Measurements from ENCODE around the gene GATM. TPM values are rescaled to one million over a fixed set of nuclear protein-coding genes. Genes with fewer than 3 reads are reported as not detected.

GATM gene
- total and polyA plus RNA-seq, 2 of the 4 experiments (the other 2 are of a cell fraction) = 0.10 to 0.18 TPM

GRCh38 chr15:45337224-45337623 lies 41.1 kb downstream of the GATM start:
- dilution Hi-C loops (cut with HindIII; ENCODE audit: low sequenced_read_pairs, unreplicated experiment) = no loop called here
- Histone ChIP-seq H3K14ac (replicated peaks; ENCODE audit: low read depth, low read length) (no peak overlapping the region), H3K27ac (ENCODE audit: insufficient read depth, low read length) (no peak overlapping the region), H3K79me1 (ENCODE audit: low read depth in 1 of 2, low read length in 2 of 2) (no peaks in the 10 kb centered on the region), H3K4me2 (ENCODE audit: low read depth, low read length) (no peak overlapping the region), H3K9me3 (ENCODE audit: control insufficient read depth, insufficient read depth, low read length) (no peaks in the 10 kb centered on the region), H2BK5ac (ENCODE audit: low read depth, low read length, poor library complexity, severe bottlenecking) (no peak overlapping the region), H2BK15ac (ENCODE audit: low read depth, low read length) (no peak overlapping the region), H3K56ac (ENCODE audit: extremely low read depth, insufficient read depth, low read length) (no peak overlapping the region), H2BK20ac (ENCODE audit: low read depth, low read length) (no peak overlapping the region), H3K9ac (ENCODE audit: low read depth, low read length) (no peak overlapping the region), H2AFZ (replicated peaks; ENCODE audit: low read length, poor library complexity) (no peak overlapping the region), H2BK120ac (ENCODE audit: low read depth, low read length) (no peak overlapping the region), H2AK9ac (replicated peaks; ENCODE audit: low read depth, low read length, poor library complexity) (no peak overlapping the region), H3K9me1 (ENCODE audit: insufficient read depth, low read length) (no peaks in the 10 kb centered on the region), H4K91ac (ENCODE audit: insufficient read depth, low read depth, low read length) (no peak overlapping the region), H4K20me1 (ENCODE audit: insufficient read depth, low read length) (no peaks in the 10 kb centered on the region), H4K5ac (ENCODE audit: low read depth, low read length) (no peak overlapping the region), H4K8ac (ENCODE audit: low read depth in 2 of 2, low read length in 2 of 2) (no peak overlapping the region), H2AK5ac (ENCODE audit: low read depth, low read length) (no peak overlapping the region), H3K4me3 (ENCODE audit: insufficient read depth, low read depth, low read length) (no peak overlapping the region), H3K36me3 (ENCODE audit: control insufficient read depth, insufficient read depth, low read length) (no peaks in the 10 kb centered on the region), H3K23ac (ENCODE audit: low read depth, low read length) (no peak overlapping the region), H3K4ac (ENCODE audit: low read depth, low read length) (no peak overlapping the region), H3K27me3 (ENCODE audit: control insufficient read depth, insufficient read depth, low read length) (no peaks in the 10 kb centered on the region; the same call in 1 of the 2 replicates), H3K18ac (ENCODE audit: low read depth, low read length) (no peak overlapping the region), H3K4me1 (ENCODE audit: control insufficient read depth, insufficient read depth, low read length) (no peaks in the 10 kb centered on the region)
- intact Hi-C loops (cut with micrococcal nuclease) = no loop called here
- no TSS peak for BruUV-seq (replicated peaks)
- DNase-seq = no peak
- in situ Hi-C loops (cut with MboI; ENCODE audit: low sequenced_read_pairs) = no loop called here
- no peak for ATAC-seq (ENCODE audit: low read depth)
- ChIA-PET CTCF (no interaction called here), POLR2A (ENCODE audit: unreplicated experiment) (no interaction called here)
- WGBS, 2 experiments (ENCODE audit: extremely low coverage in 2 of 2, insufficient read length in 1 of 2) = no CpG with 5 or more reads among the region's 1 CpG
- TF ChIP-seq RAD21 (IDR thresholded peaks at IDR 0.05; ENCODE audit: low read length) (no peak), FOS (IDR thresholded peaks at IDR 0.05; ENCODE audit: low read depth, low read length) (no peak), RCOR1 (IDR thresholded peaks at IDR 0.05; ENCODE audit: insufficient replicate concordance, low read length) (no peak), CTCF (conservative IDR thresholded peaks at IDR 0.05; ENCODE audit: low read depth, low read length) (no peak), USF2 (IDR thresholded peaks at IDR 0.05; ENCODE audit: low read depth, low read length) (no peak), CEBPB (IDR thresholded peaks at IDR 0.05; ENCODE audit: low read depth, low read length) (no peak), BHLHE40 (IDR thresholded peaks at IDR 0.05; ENCODE audit: low read depth, low read length) (no peak), ELK1 (IDR thresholded peaks at IDR 0.05; ENCODE audit: borderline replicate concordance, low read depth, low read length) (no peak), MAFK (IDR thresholded peaks at IDR 0.05; ENCODE audit: low read depth, low read length) (no peak), MAZ (IDR thresholded peaks at IDR 0.05; ENCODE audit: borderline replicate concordance, low read depth, low read length) (no peak), MXI1 (IDR thresholded peaks at IDR 0.05; ENCODE audit: borderline replicate concordance, low read depth, low read length) (no peak), POLR2A (IDR thresholded peaks at IDR 0.05; ENCODE audit: low read depth, low read length) (no peak)
